Body of pancreas (tissue), 4 donors: ENCODE measurements around the gene ITPK1.

Source experiments
- POLR2A ChIP-seq, 3 donors: fragments of 450-650 bp; IDR thresholded peaks; one replicate each; pipeline ENCODE4 v1.6.1; 2016; ENCODE audit warnings: antibody characterized with exemption in 3 of 3, mild to moderate bottlenecking in 2 of 3
- TF ChIP-seq, protein P1 (sequence below), 7 experiments: fragments of 450-650 bp in 4 of 7; fragments of 200-600 bp in 3 of 7; sonication (generic) in 3 of 7; IDR thresholded peaks; one replicate each; pipeline ENCODE4 v1.5.1; 2016 to 2019; ENCODE audit warnings: antibody characterized with exemption in 7 of 7

GRCh38 chr14:93109572-93110481 is 5.9 kb downstream of the ITPK1 start:
- TF ChIP-seq POLR2A (IDR thresholded peaks at IDR 0.05), result no peak
- TF ChIP-seq, protein P1, sequence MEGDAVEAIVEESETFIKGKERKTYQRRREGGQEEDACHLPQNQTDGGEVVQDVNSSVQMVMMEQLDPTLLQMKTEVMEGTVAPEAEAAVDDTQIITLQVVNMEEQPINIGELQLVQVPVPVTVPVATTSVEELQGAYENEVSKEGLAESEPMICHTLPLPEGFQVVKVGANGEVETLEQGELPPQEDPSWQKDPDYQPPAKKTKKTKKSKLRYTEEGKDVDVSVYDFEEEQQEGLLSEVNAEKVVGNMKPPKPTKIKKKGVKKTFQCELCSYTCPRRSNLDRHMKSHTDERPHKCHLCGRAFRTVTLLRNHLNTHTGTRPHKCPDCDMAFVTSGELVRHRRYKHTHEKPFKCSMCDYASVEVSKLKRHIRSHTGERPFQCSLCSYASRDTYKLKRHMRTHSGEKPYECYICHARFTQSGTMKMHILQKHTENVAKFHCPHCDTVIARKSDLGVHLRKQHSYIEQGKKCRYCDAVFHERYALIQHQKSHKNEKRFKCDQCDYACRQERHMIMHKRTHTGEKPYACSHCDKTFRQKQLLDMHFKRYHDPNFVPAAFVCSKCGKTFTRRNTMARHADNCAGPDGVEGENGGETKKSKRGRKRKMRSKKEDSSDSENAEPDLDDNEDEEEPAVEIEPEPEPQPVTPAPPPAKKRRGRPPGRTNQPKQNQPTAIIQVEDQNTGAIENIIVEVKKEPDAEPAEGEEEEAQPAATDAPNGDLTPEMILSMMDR (IDR thresholded peaks at IDR 0.05), result no peak
